ENCODE measurements around the gene TEX28. TPM values are rescaled to one million over a fixed set of nuclear protein-coding genes. Genes with fewer than 3 reads are reported as not detected.
"Not testable (repeated sequence)": the region's sequence is repeated elsewhere in the genome, so short reads cannot be mapped to it uniquely, and the experiment has no call there.

The TEX28 gene
- total RNA-seq, 1 donor, result not detected

- H3K4me3 ChIP-seq (ENCODE audit: low read length); H3K27me3 ChIP-seq (ENCODE audit: insufficient read depth, low read length); H3K4me1 ChIP-seq (ENCODE audit: insufficient read depth, low read length); H3K9me3 ChIP-seq (ENCODE audit: low read depth, low read length): not testable (repeated sequence)
Measured at GRCh38 chrX:154233620-154234019, 61.3 kb downstream of the TEX28 start.

- not testable (repeated sequence) for H3K9me3 ChIP-seq (ENCODE audit: low read depth, low read length); H3K4me1 ChIP-seq (ENCODE audit: insufficient read depth, low read length); H3K4me3 ChIP-seq (ENCODE audit: low read length); H3K27me3 ChIP-seq (ENCODE audit: insufficient read depth, low read length)
Measured at GRCh38 chrX:154231443-154231842, 63.5 kb downstream of the TEX28 start.

- H3K27me3 ChIP-seq (ENCODE audit: insufficient read depth, low read length); H3K9me3 ChIP-seq (ENCODE audit: low read depth, low read length); H3K4me3 ChIP-seq (ENCODE audit: low read length); H3K4me1 ChIP-seq (ENCODE audit: insufficient read depth, low read length): not testable (repeated sequence)
Measured at GRCh38 chrX:154226706-154227105, 68.2 kb downstream of the TEX28 start.

GRCh38 chrX:154225292-154225691, 69.6 kb downstream of the TEX28 start:
- not testable (repeated sequence) for H3K9me3 ChIP-seq (ENCODE audit: low read depth, low read length); H3K27me3 ChIP-seq (ENCODE audit: insufficient read depth, low read length); H3K4me3 ChIP-seq (ENCODE audit: low read length); H3K4me1 ChIP-seq (ENCODE audit: insufficient read depth, low read length)

Other genes with a start within 250 kb of the TEX28 start
- gene MECP2, start 197.4 kb downstream of the TEX28 start, total RNA-seq, result 142 TPM
- gene OPN1LW, start 150.9 kb downstream of the TEX28 start, total RNA-seq, result not detected
- gene OPN1MW, start 112.5 kb downstream of the TEX28 start, total RNA-seq, result not detected
- not detected for gene OPN1MW2, start 75.4 kb downstream of the TEX28 start, total RNA-seq
- not detected for gene OPN1MW3, start 37.5 kb downstream of the TEX28 start, total RNA-seq
- gene TKTL1, start 671 bp upstream of the TEX28 start, total RNA-seq, result 4.1 TPM
- 933 TPM for gene FLNA, start 79.5 kb upstream of the TEX28 start, total RNA-seq
- 39.3 TPM for gene EMD, start 84.2 kb upstream of the TEX28 start, total RNA-seq
- 8,353 TPM for gene RPL10, start 103.3 kb upstream of the TEX28 start, total RNA-seq
- gene DNASE1L1, start 114.1 kb upstream of the TEX28 start, total RNA-seq, result 30.2 TPM
- 33.2 TPM for gene TAFAZZIN, start 116.4 kb upstream of the TEX28 start, total RNA-seq
- gene ATP6AP1, start 133.6 kb upstream of the TEX28 start, total RNA-seq, result 47.9 TPM
- gene GDI1, start 142.0 kb upstream of the TEX28 start, total RNA-seq, result 67.6 TPM
- gene FAM50A, start 149.0 kb upstream of the TEX28 start, total RNA-seq, result 19.1 TPM
- 5.5 TPM for gene PLXNA3, start 163.2 kb upstream of the TEX28 start, total RNA-seq
- 2.6 TPM for gene LAGE3, start 184.2 kb upstream of the TEX28 start, total RNA-seq
- gene UBL4A, start 191.5 kb upstream of the TEX28 start, total RNA-seq, result 15.2 TPM
- 15.0 TPM for gene SLC10A3, start 195.5 kb upstream of the TEX28 start, total RNA-seq
- 12.8 TPM for gene FAM3A, start 221.1 kb upstream of the TEX28 start, total RNA-seq

Measured in mononuclear cell (primary cell).